Measurements from ENCODE around the gene HSH2D.

HSH2D gene

GRCh38 chr19:16198370-16198651 is 54.8 kb downstream of the HSH2D start:
- DNase-seq: no peak

- DNase-seq: no peak
Observed at GRCh38 chr19:16199275-16199932, 55.9 kb downstream of the HSH2D start.

GRCh38 chr19:16200038-16201010 is 56.8 kb downstream of the HSH2D start:
- no peak for DNase-seq

- no peak for DNase-seq
Observed at GRCh38 chr19:16201011-16201391, 57.5 kb downstream of the HSH2D start.

GRCh38 chr19:16202320-16203255 is 59.1 kb downstream of the HSH2D start:
- DNase-seq: no peak

- DNase-seq: no peak
Observed at GRCh38 chr19:16203256-16204004, 59.9 kb downstream of the HSH2D start.

- no peak for DNase-seq
Observed at GRCh38 chr19:16204005-16204294, 60.5 kb downstream of the HSH2D start.

GRCh38 chr19:16205205-16206045 is 61.9 kb downstream of the HSH2D start:
- no peak for DNase-seq

- DNase-seq: no peak
Observed at GRCh38 chr19:16206046-16206605, 62.6 kb downstream of the HSH2D start.

- no peak for DNase-seq
Observed at GRCh38 chr19:16206637-16207036, 63.2 kb downstream of the HSH2D start.

- DNase-seq: no peak
Observed at GRCh38 chr19:16207063-16207462, 63.6 kb downstream of the HSH2D start.

GRCh38 chr19:16207490-16208025 is 64.1 kb downstream of the HSH2D start:
- DNase-seq: no peak
